Measurements from ENCODE around the gene WDR19. TPM values are rescaled to one million over a fixed set of nuclear protein-coding genes. Genes with fewer than 3 reads are reported as not detected.
"Not testable (repeated sequence)": the region's sequence is repeated elsewhere in the genome, so short reads cannot be mapped to it uniquely, and the experiment has no call there.

WDR19 gene
- total and polyA plus RNA-seq, 2 donors (not counting 3 experiments of a cell fraction or from before 2014, with no cell fraction given): 27.1 to 28.2 TPM

DNA sequence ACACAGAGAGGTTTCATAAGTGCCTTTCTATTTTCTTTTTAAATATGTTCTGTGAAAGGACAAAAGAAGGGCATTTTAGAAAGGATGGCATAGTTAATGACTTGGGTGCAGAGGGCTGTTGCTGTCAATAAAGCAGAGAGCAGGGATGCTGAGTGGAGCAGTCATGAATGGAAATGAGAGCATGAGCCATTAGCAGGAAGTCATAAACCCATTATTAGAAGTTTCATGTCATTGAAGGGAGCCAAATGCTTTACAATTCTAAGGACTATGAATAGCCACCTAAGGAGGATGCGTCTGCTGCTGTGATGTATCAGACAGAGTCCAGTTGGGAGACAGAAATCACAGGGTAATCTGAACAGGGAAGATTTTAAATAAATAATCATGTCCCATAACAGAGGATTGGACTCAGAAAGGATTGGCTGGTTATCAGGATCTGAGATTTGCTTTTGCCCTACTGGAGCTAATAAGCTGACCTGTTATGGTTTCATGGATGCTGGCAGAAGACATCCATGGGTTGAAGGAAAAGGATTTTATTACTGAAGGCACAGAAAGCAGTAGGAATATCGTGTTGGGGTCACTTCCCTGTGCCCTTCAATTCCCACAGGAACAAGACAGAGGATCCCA, 47.5 kb upstream of the WDR19 start:
- CTCF ChIA-PET: interaction anchor here (0.5 to 5.6 kb wide), 59 partner anchors 9 to 377 kb away, joined by 3 to 87 read pairs (median 4); partner anchors contain the start of gene TLR10
- TF ChIP-seq, protein P1, sequence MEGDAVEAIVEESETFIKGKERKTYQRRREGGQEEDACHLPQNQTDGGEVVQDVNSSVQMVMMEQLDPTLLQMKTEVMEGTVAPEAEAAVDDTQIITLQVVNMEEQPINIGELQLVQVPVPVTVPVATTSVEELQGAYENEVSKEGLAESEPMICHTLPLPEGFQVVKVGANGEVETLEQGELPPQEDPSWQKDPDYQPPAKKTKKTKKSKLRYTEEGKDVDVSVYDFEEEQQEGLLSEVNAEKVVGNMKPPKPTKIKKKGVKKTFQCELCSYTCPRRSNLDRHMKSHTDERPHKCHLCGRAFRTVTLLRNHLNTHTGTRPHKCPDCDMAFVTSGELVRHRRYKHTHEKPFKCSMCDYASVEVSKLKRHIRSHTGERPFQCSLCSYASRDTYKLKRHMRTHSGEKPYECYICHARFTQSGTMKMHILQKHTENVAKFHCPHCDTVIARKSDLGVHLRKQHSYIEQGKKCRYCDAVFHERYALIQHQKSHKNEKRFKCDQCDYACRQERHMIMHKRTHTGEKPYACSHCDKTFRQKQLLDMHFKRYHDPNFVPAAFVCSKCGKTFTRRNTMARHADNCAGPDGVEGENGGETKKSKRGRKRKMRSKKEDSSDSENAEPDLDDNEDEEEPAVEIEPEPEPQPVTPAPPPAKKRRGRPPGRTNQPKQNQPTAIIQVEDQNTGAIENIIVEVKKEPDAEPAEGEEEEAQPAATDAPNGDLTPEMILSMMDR (IDR thresholded peaks at IDR 0.05; ENCODE audit: extremely low read depth in 1 of 2, insufficient read depth in 1 of 2, low read depth in 1 of 2, low read length in 2 of 2): no peak
- TF ChIP-seq, protein P2, sequence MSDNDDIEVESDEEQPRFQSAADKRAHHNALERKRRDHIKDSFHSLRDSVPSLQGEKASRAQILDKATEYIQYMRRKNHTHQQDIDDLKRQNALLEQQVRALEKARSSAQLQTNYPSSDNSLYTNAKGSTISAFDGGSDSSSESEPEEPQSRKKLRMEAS (IDR thresholded peaks at IDR 0.05; ENCODE audit: insufficient read depth, insufficient read length): no peak
- TF ChIP-seq GATA2 (IDR thresholded peaks at IDR 0.05; ENCODE audit: insufficient read depth, insufficient read length, low read depth, low read length) (no peak), POLR2AphosphoS5 (IDR thresholded peaks at IDR 0.05; ENCODE audit: insufficient read depth, low read depth, low read length) (no peak)
- dilution Hi-C loops (cut with MboI; ENCODE audit: extremely low pct_ligation_motif_present, low sequenced_read_pairs): no loop called here
- Histone ChIP-seq H3K79me2 (ENCODE audit: control insufficient read depth, insufficient read depth, low read length) (no peaks in the 10 kb centered on the region), H3K9me3 (replicated peaks; ENCODE audit: control insufficient read depth, insufficient read depth, low read length) (no peaks in the 10 kb centered on the region), H3K27me3 (ENCODE audit: control insufficient read depth in 2 of 2, insufficient read depth in 2 of 2, low read length in 2 of 2) (no peaks in the 10 kb centered on the region), H3K4me1 (ENCODE audit: control insufficient read depth, extremely low read depth, insufficient read depth, low read length) (no peaks in the 10 kb centered on the region), H3K4me2 (ENCODE audit: insufficient read depth, low read length) (peak overlapping the region; percentile 56), H3K4me3 (replicated peaks in 1 of 3; ENCODE audit: insufficient read depth in 1 of 3, low read depth in 1 of 3, low read length in 3 of 3) (no peak overlapping the region), H4K20me1 (replicated peaks; ENCODE audit: control insufficient read depth, extremely low read depth, insufficient read depth, low read length) (no peaks in the 10 kb centered on the region), H2AFZ (ENCODE audit: low read depth, low read length) (peak overlapping the region; percentile 58), H3K9me1 (replicated peaks; ENCODE audit: control insufficient read depth, extremely low read depth, insufficient read depth, low read length) (no peaks in the 10 kb centered on the region), H3K27ac (ENCODE audit: insufficient read depth, low read depth, low read length) (no peak overlapping the region), H3K36me3 (ENCODE audit: control insufficient read depth in 2 of 2, extremely low read depth in 1 of 2, insufficient read depth in 2 of 2, low read length in 2 of 2) (no peaks in the 10 kb centered on the region), H3K9ac (replicated peaks; ENCODE audit: extremely low read depth, insufficient read depth, low read length) (no peak overlapping the region)
- POLR2A ChIA-PET: interaction anchor here (0.6 kb wide), 1 partner anchor 13 kb away, joined by 4 read pairs; no protein-coding TSS in a partner anchor
- FAIRE-seq: no peak
- BruUV-seq (replicated peaks): no TSS peak
- DNase-seq (ENCODE audit: low read depth, low spot score): peak; percentile 16
- intact Hi-C loops (cut with micrococcal nuclease): loop anchor here (1.0 to 10.0 kb wide), 4 partner anchors 190 to 375 kb away; no protein-coding TSS in a partner anchor

DNA sequence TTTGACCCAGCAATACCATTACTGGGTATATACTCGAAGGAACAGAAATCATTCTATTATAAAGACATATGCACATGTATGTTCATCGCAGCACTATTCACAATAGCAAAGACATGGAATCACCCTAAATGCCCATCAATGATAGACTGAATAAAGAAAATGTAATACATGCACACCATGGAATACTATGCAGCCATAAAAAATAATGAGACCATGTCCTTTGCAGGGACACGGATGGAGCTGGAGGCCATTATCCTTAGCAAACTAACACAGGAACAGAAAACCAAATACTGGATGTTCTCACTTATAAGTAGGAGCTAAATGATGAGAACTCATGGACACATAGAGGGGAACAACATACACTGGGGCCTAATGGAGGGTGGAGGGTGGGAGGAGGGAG, 44.1 kb upstream of the WDR19 start:
- H2AFZ ChIP-seq (ENCODE audit: low read depth, low read length); H3K36me3 ChIP-seq (ENCODE audit: control insufficient read depth in 2 of 2, extremely low read depth in 1 of 2, insufficient read depth in 2 of 2, low read length in 2 of 2); POLR2A ChIA-PET; dilution Hi-C loops (cut with MboI; ENCODE audit: extremely low pct_ligation_motif_present, low sequenced_read_pairs); H3K9me3 ChIP-seq (replicated peaks; ENCODE audit: control insufficient read depth, insufficient read depth, low read length); H3K27me3 ChIP-seq (ENCODE audit: control insufficient read depth in 2 of 2, insufficient read depth in 2 of 2, low read length in 2 of 2); H3K79me2 ChIP-seq (ENCODE audit: control insufficient read depth, insufficient read depth, low read length); H3K9ac ChIP-seq (replicated peaks; ENCODE audit: extremely low read depth, insufficient read depth, low read length); H4K20me1 ChIP-seq (replicated peaks; ENCODE audit: control insufficient read depth, extremely low read depth, insufficient read depth, low read length); H3K9me1 ChIP-seq (replicated peaks; ENCODE audit: control insufficient read depth, extremely low read depth, insufficient read depth, low read length); H3K4me3 ChIP-seq (replicated peaks in 1 of 3; ENCODE audit: insufficient read depth in 1 of 3, low read depth in 1 of 3, low read length in 3 of 3); BruUV-seq (replicated peaks); FAIRE-seq; H3K4me2 ChIP-seq (ENCODE audit: insufficient read depth, low read length); DNase-seq (ENCODE audit: low read depth, low spot score); H3K4me1 ChIP-seq (ENCODE audit: control insufficient read depth, extremely low read depth, insufficient read depth, low read length); H3K27ac ChIP-seq (ENCODE audit: insufficient read depth, low read depth, low read length): not testable (repeated sequence)
- intact Hi-C loops (cut with micrococcal nuclease): loop anchor here (5.0 to 10.0 kb wide), 2 partner anchors 193 to 216 kb away; no protein-coding TSS in a partner anchor
- CTCF ChIA-PET: interaction anchor here (0.6 kb wide), 1 partner anchor 235 kb away, joined by 3 read pairs; no protein-coding TSS in a partner anchor

All from endothelial cell of umbilical vein (primary cell).